HG02981 (cell line): ENCODE data around the gene RASAL3.

Source experiments
- ATAC-seq: cut with Tn5 transposase; IDR thresholded peaks from one replicate; pipeline ENCODE4 v1.9.1; 2021; ENCODE audit warnings: mild to moderate bottlenecking, moderate library complexity; ENCODE audit not compliant: unreplicated experiment

The RASAL3 gene

DNA sequence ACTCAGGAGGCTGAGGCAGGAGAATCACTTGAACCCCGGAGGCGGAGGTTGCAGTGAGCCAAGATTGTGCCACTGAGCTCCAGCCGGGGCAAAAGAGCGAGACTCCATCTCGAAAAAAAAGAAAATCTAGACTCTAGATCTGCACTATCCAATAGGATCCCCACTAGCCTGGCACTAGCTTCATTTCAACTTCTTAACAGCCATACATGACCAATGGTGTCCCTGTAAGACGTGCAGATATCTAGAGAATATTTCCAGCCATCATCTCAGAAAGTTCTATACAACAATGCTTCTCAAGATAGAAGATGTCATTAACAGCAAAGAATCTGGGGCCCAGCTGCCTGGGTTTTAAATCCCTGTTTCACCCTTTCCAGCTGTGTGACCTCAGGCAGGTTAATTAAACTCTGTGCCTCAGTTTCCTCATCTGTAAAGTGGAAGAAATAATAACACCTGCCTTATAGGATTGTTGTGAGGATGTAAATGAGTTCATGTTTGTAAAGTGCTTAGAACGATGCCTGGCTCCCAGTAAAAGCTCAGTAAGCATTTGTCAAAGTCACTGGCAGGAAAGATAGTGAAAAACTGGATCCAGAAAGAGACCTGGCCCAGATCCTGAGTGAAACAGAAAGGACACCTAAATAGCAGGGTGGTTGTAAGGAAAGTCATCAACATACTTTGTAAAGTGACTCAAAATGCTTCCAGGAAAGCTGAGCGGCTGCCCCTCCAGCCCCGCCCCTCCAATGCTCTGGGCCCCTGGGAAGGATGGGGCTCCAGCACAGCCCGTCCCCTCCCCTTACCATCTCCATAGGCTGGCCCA is 28.1 kb downstream of the RASAL3 start:
- no peak for ATAC-seq

DNA sequence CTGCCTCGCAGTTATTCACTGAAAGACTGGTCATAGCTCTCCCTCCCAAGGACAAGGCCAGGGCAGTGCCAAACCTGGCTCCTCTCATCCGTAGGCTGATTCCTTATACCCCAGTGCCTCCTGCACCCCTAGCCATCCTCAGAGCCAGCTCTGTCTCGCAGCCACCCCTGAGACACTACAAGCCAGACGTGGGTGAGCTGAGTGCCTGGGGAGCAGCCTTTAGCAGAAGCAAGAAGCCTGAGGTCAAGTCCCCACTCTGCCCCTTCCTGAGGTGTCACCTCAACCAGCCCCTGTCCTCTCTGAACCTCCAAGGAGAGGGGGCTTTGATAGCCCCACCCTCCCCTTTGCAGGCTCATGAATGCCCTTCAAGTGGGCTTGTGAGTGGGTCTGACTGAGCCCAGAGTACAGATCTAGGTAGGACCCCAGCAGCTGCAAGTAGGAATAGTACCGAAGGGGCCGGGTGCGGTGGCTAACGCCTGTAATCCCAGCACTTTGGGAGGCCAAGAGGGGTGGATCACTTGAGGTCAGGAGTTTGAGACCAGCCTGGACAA is 30.8 kb downstream of the RASAL3 start:
- no peak for ATAC-seq

DNA sequence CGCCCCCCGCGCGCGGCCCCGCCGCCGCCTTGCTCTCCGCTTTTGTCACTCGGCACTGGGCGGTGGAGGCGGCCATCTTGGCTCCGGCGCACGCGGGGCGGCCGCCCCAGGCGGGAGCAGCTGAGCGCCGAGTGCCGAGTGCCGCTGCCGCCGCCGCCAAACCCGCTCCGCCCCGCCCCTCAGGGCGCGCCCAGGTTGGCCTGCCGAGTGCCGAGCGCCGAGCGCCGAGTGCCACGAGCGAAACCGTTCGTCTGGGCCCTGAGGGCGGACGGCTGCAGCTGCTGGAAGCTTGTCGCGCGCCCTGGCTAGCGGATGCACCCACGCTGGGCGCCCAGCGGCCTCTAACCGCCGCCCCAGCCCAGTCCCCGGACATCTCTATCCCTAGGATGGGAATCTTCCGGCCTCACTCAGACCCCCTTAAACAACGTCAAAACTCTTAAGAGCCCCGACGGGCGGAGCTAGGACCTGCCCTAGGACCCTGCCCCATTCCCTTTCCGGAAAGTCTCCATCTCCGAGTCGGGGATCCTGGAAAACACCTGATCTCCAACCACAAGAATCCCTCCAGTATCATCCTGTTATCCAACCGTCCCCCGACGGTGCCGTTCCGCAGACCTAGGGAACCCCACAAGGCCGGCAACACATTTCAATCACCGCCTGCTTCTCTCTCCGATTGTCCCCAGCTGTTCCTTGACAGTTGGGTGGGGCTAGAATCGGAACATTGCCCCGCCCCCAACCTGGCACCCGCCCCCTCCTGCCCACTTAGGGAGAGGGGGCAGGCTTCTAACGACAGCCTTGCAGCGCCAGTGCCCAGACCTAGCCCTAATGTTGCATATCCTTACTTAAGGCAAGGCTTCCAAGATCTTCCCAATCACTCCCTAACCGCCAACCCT is 31.5 kb downstream of the RASAL3 start:
- peak; percentile 67 for ATAC-seq

GRCh38 chr19:15432018-15432494 is 32.3 kb downstream of the RASAL3 start:
- peak; percentile 11 for ATAC-seq

DNA sequence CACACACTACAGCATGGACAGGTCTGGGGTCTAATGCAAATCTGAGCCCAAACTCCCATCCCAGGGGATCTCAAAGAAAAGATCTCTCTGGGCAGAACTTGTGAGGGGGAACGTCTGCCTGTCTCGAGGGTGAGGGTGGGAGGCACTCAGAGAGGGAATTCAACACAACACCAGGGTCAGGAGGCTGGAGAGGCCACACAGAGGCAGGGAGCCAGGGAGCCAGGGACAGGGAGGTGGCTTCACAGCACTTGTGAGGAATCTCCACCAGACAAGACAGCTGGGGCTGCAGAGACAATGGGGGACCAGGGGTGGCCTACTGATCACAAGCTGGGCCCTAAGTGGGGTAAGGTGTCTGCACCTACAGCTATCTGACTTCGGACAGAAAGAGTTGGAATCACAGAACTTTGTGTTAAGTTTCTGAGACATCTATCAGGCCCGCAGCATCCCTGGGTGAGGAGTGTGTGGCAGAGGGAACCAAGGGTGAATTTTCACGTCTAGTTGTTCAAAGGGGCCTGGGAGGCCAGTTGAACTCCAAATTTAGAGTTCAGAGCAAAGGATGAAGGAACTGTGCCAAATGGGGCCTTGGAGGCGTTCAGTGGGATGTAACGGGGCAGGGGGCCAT is 32.8 kb downstream of the RASAL3 start:
- ATAC-seq, result no peak

DNA sequence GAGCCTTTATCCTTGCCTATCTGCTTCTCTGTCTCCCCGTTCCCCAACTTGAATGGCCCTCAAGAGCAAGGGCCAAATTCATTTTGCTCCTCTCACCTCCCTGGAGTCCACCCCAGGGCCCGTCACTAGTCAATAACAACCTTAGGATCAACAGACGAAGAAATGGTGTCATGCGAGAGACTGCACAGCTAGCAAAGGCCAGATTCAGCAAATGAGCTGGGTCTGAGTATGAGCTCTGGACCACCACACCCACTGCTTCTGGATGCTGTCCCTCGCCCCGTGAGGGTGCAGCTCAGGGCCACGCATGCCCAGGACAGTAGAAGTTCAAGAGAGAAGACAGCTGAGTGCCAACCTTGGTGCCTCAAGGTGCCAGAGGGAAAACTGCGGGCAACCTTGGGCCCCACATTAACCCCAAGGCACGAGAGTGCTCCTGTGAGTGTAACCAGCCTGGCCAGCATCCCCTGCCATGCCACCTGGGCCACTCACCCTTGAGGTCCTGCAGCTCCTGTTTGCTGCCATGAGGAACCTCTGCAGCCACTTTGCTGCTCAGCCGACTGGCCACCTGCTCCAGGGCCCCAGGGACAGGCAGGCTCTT is 33.7 kb downstream of the RASAL3 start:
- ATAC-seq, result no peak

DNA sequence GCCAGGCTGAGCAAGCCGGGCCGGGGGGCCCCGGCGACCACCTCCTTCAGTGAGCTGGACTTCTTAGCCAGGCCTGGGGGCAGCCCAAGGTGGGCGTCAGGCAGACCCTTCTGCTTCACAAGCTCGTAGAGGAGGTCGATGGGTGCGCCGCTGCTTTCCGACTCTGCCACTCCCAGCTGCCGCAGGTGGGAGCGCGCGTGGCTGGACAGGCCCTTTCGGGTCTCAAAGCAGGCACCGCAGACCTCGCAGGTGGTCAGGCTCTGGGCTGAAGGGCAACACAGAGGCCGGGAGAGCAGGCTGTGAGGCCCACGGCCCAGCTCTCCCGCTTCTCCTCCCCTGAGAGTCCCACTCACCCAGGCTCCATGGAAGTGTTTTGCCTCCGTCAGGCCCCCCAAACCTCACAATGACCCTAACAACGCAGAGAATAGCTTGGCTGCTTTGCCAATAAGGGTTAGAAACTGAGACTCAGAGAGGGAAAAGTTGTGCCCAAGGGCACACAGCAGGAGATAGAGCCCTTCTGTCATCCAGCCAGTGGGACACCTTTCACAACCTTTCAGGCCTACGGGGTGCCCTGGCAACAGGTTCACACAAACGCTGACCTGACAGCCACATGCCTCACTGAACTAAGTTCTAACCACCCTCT is 34.4 kb downstream of the RASAL3 start:
- ATAC-seq, result no peak

- no peak for ATAC-seq
Measured at GRCh38 chr19:15428956-15429824, 35.2 kb downstream of the RASAL3 start.

DNA sequence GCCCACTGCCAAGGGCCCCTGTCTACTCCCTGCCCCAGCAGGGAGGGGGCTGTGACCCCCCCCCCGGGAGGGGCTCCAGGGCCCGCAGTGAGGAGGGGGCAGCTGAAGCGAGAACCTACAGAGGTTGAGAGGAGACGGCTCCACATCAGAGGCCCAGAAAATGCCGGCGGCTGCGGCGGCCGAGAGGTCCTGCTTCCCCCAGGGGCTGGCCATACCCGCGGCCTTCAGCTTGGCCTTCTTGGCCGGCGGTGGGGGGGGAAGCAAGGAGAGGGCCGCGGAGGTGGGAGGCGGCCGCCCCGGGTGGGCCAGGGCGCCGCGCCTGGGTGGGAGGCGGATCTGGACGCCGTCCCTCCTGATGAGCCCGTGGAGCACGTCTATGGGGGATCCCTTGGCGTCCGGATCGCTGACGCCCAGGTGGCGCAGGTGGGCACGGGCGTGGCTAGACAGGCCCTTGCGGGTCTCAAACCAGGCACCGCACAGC is 36.3 kb downstream of the RASAL3 start:
- ATAC-seq, result no peak

- ATAC-seq, result no peak
Measured at GRCh38 chr19:15427350-15427700, 37.0 kb downstream of the RASAL3 start.

DNA sequence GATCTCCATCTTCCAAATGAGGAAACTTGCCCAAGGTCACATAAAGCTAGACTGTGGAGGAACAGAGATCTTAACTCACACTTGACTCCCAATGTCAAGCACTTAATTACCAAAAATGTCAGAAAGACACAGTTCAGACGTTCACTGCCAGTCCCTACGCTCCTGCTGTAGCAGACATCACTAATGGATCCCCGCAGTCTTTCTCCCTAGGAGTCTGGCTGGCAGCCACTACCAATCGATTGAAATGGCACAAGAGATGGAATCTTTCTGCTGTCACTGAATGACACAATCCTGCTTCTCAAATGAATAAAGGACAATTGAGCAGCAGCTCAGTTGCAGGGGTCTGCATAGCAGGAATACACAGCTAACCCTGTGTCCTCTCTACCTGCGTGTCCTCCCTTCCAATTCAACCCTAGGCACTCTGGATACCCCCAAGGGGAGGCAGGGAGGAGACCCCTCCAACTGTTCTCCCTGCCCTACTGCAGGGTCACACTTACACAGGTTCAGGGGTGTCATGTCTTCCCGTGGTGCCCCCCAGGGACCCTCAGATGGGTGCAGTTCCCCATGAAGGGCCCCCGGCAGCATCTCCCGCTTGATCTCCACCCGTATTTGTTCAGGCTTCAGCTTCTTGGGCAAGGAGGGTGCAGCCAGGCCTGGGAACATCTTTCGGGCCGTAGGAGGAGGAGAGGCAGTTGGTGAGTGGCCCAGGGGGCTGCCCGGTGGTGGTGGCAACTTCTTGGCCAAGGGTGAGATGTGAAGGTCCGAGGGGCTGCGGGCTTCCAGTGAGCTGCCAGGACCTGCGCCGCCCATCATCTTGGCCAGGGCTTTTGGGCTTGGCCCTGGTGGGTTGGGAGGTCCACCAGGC is 37.6 kb downstream of the RASAL3 start:
- no peak for ATAC-seq

DNA sequence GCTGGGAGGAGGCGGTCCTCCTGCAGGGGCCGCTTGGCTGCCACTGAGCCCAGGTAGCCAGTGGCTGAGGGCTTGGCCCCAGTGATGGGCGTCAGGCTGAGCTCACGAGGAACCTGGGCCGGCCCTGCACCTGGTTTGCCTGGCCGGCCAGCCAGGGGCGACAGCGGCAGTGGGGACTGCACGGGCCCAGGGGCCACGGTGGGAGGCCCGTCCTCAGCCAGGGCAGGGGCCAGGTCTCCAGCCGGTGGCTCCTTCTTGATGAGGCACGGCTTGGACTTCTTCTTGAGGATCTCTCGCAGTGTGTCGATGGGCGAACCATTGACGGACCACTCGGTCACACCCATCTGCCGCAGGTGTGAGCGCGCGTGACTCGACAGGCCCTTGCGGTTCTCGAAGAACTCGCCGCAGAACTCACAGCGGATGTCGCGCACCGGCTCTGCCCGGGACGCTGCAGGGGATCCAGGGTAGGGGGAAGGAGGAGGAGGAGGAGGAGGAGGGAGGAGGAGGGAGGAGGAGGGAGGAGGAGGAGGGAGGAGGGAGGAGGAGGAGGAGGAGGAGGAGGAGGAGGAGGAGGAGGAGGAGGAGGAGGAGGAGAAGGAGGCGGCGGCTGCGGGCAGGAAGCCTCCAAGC is 38.9 kb downstream of the RASAL3 start:
- no peak for ATAC-seq

- ATAC-seq, result no peak
Measured at GRCh38 chr19:15424692-15425272, 39.6 kb downstream of the RASAL3 start.

GRCh38 chr19:15424121-15424520 is 40.2 kb downstream of the RASAL3 start:
- ATAC-seq, result no peak

- no peak for ATAC-seq
Measured at GRCh38 chr19:15423130-15423529, 41.2 kb downstream of the RASAL3 start.

GRCh38 chr19:15422296-15423075 is 41.9 kb downstream of the RASAL3 start:
- ATAC-seq, result no peak
